HG03457 (cell line): Measurements from ENCODE around the gene LPA.
"Not testable (repeated sequence)": the region's sequence is repeated elsewhere in the genome, so short reads cannot be mapped to it uniquely, and the experiment has no call there.

ENCODE experiments used
- ATAC-seq: cut with Tn5 transposase; IDR thresholded peaks from one replicate; pipeline ENCODE4 v1.9.1; 2021; ENCODE audit warnings: moderate number of reproducible peaks; ENCODE audit not compliant: unreplicated experiment

LPA gene, protein sequence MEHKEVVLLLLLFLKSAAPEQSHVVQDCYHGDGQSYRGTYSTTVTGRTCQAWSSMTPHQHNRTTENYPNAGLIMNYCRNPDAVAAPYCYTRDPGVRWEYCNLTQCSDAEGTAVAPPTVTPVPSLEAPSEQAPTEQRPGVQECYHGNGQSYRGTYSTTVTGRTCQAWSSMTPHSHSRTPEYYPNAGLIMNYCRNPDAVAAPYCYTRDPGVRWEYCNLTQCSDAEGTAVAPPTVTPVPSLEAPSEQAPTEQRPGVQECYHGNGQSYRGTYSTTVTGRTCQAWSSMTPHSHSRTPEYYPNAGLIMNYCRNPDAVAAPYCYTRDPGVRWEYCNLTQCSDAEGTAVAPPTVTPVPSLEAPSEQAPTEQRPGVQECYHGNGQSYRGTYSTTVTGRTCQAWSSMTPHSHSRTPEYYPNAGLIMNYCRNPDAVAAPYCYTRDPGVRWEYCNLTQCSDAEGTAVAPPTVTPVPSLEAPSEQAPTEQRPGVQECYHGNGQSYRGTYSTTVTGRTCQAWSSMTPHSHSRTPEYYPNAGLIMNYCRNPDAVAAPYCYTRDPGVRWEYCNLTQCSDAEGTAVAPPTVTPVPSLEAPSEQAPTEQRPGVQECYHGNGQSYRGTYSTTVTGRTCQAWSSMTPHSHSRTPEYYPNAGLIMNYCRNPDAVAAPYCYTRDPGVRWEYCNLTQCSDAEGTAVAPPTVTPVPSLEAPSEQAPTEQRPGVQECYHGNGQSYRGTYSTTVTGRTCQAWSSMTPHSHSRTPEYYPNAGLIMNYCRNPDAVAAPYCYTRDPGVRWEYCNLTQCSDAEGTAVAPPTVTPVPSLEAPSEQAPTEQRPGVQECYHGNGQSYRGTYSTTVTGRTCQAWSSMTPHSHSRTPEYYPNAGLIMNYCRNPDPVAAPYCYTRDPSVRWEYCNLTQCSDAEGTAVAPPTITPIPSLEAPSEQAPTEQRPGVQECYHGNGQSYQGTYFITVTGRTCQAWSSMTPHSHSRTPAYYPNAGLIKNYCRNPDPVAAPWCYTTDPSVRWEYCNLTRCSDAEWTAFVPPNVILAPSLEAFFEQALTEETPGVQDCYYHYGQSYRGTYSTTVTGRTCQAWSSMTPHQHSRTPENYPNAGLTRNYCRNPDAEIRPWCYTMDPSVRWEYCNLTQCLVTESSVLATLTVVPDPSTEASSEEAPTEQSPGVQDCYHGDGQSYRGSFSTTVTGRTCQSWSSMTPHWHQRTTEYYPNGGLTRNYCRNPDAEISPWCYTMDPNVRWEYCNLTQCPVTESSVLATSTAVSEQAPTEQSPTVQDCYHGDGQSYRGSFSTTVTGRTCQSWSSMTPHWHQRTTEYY (N-terminal part only)

GRCh38 chr6:160664198-160664597 is at the start of gene LPA:
LPA (minus strand) TSS chr6:160664275; CDS start chr6:160664214, 61 bp downstream.
- not testable (repeated sequence) for ATAC-seq

- not testable (repeated sequence) for ATAC-seq
Measured at GRCh38 chr6:160708993-160709392, 44.9 kb upstream of the LPA start.

DNA sequence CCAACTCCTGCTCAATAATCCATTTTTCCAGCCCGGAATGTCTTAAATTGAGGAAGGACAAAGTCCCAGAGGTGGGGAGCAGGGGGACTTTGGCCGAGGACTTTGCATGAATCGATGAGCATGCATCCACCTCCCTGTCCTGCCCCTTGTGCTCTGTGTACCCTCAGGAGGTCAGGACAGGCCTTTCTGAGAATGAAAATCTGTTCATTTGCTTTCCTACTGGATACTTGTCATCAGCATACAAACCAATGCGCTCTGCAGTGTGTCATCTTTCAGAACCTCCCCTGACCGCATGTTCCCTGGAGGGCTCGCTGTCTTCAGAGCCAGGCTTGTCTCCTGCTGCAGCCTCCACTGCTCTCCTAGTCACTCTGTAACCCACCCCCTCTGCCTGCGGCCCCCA is 40.6 kb upstream of the LPA start:
- ATAC-seq, result not testable (repeated sequence)

DNA sequence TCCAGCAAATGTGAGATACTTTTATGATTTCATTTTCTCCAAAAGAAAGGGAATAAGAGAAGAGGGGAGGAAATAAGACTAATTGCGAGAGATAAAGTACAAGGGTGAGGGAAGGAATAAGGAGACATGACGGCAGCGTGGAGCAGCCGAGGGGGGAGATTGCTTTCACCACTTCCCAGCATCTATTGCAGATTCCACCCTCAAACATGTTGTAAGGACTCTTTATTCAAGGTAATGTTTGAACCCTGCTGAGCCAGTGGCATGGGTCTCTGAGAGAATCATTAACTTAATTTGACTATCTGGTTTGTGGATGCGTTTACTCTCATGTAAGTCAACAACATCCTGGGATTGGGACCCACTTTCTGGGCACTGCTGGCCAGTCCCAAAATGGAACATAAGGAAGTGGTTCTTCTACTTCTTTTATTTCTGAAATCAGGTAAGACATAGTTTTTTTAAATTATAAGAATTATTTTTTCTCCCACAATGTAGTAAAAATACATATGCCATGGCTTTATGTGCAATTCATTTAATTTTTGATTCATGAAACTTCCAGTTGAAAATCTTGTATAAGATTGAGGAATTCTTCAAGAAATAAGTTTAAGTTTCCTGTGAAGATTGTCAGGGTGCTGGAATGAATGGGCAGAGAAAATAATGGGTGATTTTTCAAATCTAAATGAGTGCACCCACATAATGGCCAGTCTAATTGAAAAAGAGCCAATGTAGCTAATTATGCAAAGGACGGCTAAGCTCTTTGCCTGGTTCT is 38.0 kb upstream of the LPA start, which contains the start of gene PLG:
TSS of gene PLG (plus strand) at position 327 of the 763 bp plus-strand sequence. CDS start at position 388, 61 bp downstream.
- ATAC-seq, result not testable (repeated sequence)

GRCh38 chr6:160697826-160698225 is 33.8 kb upstream of the LPA start:
- no peak for ATAC-seq

DNA sequence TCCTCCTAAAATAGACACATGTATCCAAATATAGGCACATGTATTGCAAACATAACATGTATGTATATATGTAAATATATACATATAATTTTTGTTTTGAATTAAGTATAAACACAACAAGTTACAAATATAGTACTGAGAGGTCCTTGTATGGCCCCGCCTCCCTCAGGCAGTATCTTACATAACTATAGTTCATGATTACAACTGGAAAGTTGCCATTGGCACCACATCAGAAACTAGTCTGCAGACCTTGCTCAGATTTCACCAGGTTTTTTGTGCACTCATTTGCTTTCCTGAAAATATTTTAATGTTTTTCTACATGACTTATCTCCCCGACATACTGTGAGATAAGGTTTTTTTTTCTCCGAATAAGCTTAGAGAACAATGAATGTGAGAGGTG is 32.8 kb upstream of the LPA start:
- ATAC-seq, result not testable (repeated sequence)

DNA sequence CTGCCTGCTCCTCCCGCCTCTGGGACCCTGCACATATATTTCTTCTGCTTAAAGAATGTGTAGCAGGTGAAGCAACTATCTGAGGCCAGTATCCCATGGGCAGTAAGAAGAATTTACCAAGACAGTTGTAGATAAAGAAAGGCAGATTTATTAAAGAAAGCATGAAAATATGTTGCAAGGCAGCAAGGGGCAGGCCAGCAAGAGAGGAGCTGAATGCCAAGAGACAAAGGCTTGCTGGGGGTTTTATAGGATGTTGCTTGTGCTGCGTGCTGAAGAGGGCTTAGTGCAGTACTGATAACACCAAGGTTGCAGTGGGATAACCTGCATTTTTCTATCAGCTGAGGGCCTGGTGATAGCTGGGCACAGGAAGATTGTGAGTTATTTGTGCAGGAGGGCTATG is 31.5 kb upstream of the LPA start:
- not testable (repeated sequence) for ATAC-seq

DNA sequence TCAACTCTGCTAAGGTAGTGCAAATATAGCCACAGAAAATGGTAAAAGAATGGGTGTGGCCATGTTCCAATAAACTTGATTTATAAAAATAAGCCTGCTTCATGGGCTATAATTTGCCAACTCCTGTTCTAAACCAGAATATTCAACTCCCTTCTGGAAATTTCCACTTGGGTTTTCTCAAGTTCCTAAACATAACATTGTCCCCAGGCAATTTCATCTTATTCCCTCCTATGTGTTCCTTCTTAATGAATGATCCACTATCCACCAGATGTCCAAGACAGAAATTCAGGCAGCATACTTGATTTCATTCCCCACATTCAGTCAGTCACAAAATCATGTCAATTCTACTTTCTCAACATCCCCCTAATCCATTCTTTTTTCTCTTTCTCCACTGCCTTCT is 30.9 kb upstream of the LPA start:
- not testable (repeated sequence) for ATAC-seq

- ATAC-seq, result no peak
Measured at GRCh38 chr6:160692369-160692959, 28.4 kb upstream of the LPA start.

DNA sequence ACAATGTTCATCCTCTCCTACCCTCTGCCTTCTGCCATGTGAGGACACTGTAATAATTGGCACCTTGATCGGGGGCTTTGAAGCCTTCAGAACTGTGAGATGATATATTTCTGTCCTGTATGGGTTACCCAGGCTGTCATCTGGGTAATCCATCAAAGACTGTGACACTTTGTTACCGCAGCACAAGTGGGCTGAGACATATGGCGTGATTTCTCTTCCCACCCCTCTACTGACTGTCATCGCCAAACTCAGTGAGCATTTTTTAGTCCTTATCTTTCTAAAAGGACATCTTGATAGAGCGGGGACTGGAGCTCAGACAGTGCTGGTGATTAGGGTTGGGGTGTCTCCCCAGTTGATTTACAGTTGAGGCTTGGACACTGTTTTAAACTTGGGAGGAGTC is 27.5 kb upstream of the LPA start:
- no peak for ATAC-seq

- ATAC-seq, result no peak
Measured at GRCh38 chr6:160690458-160690857, 26.4 kb upstream of the LPA start.

DNA sequence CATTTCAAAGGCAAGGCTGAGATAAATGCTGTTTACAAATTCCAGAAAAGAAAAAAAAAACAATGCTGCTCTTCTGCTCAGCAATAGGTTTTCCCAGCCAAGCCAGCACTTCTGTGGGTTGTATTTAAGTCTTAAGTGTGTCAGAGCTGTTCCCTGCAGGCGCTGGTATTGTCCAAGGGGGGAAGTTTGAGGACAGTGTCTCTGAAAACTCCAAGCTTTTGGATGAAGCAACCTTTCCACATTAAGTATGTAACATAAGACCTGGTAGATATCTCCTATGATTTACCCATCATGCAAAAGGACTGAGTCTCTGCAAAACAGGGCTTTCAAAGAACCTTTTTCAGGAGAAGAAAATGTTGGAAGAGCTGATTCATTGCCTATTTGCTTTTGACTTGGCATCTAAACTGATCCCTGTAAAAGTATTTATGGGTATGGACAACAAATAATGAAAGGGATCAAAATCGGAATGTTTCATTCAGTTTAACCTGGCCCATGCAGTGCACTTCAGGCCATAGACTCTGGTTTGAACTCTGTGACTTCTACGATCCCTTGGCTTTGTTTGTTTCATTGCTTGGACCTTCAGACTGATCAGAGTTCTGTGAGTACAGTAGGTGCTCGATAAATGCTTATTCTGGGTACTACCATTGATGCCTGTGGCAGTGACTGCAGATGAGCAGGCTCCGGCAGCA is 21.8 kb upstream of the LPA start:
- no peak for ATAC-seq

GRCh38 chr6:160685101-160685761 is 21.2 kb upstream of the LPA start:
- ATAC-seq, result not testable (repeated sequence)

DNA sequence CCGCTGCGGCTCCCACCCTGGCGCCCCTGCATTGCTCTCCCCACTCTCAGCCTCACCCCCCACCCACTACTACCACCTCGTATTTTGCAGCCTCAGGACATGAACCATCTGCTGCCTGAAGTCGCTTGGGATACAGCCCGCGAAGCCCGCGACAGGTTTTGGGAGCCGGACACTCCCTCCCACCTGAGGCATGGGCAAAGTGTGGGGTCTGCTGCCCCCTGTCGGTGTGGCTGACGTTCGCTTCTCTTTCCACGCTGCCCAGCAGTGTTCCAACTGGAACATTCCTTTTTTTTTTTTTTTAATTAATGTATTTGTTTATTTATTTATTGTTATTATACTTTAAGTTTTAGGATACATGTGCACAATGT is 15.3 kb upstream of the LPA start:
- ATAC-seq, result no peak

DNA sequence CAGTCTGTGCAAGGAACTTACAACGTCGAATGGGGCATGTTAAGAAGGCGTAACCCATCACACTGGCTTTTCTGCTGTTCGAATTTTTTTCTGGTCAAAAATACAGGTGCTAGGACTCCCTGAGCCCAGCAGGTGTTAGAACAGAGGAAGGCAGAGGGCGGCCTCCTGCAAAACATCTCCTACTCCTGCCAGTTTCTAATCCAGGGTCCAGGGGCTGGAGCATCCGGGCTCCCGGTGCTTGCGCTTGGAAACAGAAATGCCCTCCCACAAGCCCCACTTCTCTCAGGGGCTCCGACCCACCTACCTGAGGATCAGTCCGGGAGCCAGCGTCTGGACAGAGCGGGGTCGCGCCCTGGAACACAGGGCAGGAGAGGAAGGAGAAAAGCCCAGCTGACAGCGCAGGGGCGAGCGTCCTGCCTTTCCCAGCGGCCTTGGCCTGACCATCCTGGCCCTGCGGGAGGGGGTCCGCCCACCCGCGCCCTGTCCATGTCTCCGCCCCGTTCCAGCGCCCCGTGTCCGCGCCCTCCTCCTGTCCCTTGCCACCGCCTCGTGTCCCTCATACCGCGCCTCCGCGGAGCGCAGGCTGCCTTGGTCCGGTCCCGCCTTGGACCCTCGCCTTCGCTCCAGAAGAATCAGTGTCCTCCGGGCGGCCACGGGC is 14.8 kb upstream of the LPA start:
- no peak for ATAC-seq

GRCh38 chr6:160678230-160678629 is 14.2 kb upstream of the LPA start:
- ATAC-seq, result no peak

GRCh38 chr6:160676418-160676817 is 12.3 kb upstream of the LPA start:
- not testable (repeated sequence) for ATAC-seq

GRCh38 chr6:160668589-160668988 is 4.5 kb upstream of the LPA start:
- no peak for ATAC-seq
